Activated CD4-positive, alpha-beta T cell treated with anti-CD3 and anti-CD28 coated beads, Interleukin-2, amount 10 ng/mL, durations not matched to agents 24 days and 14 days (primary cell): Measurements from ENCODE around the gene WNT3A. TPM values are rescaled to one million over a fixed set of nuclear protein-coding genes. Genes with fewer than 3 reads are reported as not detected.

Experiments used
- DNase-seq: peaks from one replicate; pipeline ENCODE4 v3.0.0; 2022
- H3K27ac Mint-ChIP-seq: one replicate; pipeline ENCODE4 v1.8.0; 2022; ENCODE audit warnings: mild to moderate bottlenecking, mixed read lengths
- H3K27me3 Mint-ChIP-seq: one replicate; pipeline ENCODE4 v1.8.0; 2022; ENCODE audit warnings: mixed read lengths
- H3K36me3 Mint-ChIP-seq: one replicate; pipeline ENCODE4 v1.8.0; 2022; ENCODE audit warnings: low read depth, mild to moderate bottlenecking, mixed read lengths
- H3K4me1 Mint-ChIP-seq: one replicate; pipeline ENCODE4 v1.8.0; 2021; ENCODE audit warnings: mixed read lengths
- H3K4me3 Mint-ChIP-seq: one replicate; pipeline ENCODE4 v1.8.0; 2022; ENCODE audit warnings: mild to moderate bottlenecking, moderate library complexity, mixed read lengths
- H3K9me3 Mint-ChIP-seq: one replicate; pipeline ENCODE4 v1.8.0; 2021; ENCODE audit warnings: mixed read lengths
- intact Hi-C: fragments of 100-400 bp; cut with micrococcal nuclease; formaldehyde crosslinking; loops from one replicate; pipeline ENCODE4 v1.15.1; 2023
- total RNA-seq: library from RNA; stranded (reverse); gene quantifications from 2 replicates; pipeline ENCODE4 v1.2.3, GENCODE V29; 2022

The WNT3A gene
- total RNA-seq, 1 donor from 2014 or later = not detected

DNA sequence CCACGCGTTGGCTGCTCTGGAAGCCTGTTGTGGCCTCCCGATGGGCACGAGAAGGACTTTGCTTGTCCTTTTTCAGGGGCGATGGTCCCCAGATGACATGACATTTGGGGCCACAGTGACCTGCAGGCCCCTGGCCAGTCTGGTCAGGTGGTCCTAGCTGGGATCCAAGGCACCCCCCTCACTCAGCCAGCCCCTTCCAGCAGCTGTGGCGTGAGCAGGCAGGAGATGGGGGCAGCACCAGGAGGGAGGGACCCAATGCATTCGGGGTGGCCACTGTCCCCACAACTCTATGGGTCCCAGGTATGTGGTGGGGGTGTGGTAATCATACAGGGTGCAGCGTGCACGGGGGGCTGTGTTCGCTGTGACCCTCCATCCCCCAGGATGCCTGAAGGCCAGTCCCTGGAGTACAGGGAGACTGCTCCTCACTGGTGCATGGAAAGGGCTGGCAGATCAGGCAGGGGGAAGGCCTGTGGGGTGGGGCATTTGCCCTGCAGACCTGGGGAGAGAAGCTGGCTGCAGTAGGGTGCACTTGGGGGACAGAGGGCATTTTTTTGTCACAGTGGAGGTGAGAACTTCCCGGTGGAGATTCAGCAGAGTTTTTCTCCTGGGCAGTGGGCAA lies 31.7 kb downstream of the WNT3A start:
- intact Hi-C loops = no loop called here
- no peaks in the 10 kb centered on the region for H3K4me1 Mint-ChIP-seq
- H3K27me3 Mint-ChIP-seq = peaks cover 17% of the 10 kb centered on the region
- H3K4me3 Mint-ChIP-seq = no peak overlapping the region
- DNase-seq = no peak
- no peaks in the 10 kb centered on the region for H3K9me3 Mint-ChIP-seq
- no peaks in the 10 kb centered on the region for H3K36me3 Mint-ChIP-seq
- H3K27ac Mint-ChIP-seq = no peak overlapping the region

DNA sequence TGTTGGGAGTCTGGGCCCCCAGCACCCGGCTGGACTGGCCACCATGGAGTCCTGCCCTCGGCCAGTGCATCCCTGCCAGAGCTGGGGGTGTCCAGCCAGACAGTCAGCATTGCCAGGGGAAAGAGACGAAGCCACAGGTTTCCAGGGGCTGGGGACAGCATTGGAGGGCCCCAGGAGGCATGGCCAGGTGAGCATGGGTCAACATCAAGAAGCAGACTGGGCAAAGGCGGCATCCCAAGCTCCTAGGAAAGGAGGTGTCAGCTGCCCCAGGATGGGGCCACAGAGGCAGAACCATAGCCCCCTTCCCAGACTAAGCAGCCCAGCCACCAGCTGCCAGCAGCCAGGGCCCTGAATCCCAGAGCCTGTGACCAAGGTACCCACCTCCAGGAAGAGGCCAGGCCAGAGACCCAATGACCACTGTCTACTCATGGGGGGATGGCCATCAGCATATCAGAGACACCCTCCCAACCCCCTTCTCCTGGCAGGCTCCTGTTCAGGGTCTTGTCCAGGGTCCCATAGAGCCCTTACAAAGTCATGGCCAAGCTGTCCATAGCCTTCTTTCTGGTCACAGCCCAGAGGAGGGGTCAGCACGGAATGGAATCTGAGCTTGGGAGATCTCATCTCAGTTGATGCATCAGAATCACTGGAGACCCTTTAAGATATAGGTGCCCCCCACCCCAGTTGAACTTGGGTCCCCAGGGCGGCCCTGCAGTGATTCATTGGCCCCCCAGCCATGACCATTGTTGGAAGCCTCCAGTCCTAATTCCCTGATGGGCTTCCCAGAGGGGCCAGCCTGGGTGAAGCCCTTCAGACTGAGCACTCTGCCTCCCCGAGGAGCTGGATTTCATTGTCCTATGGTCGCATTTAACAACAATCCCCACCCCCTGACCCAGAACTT lies 32.5 kb downstream of the WNT3A start:
- Mint-ChIP-seq H3K9me3 (no peaks in the 10 kb centered on the region), H3K27ac (no peak overlapping the region), H3K4me1 (no peaks in the 10 kb centered on the region), H3K4me3 (no peak overlapping the region), H3K27me3 (peaks cover 16% of the 10 kb centered on the region), H3K36me3 (no peaks in the 10 kb centered on the region)
- intact Hi-C loops = no loop called here
- DNase-seq = no peak

DNA sequence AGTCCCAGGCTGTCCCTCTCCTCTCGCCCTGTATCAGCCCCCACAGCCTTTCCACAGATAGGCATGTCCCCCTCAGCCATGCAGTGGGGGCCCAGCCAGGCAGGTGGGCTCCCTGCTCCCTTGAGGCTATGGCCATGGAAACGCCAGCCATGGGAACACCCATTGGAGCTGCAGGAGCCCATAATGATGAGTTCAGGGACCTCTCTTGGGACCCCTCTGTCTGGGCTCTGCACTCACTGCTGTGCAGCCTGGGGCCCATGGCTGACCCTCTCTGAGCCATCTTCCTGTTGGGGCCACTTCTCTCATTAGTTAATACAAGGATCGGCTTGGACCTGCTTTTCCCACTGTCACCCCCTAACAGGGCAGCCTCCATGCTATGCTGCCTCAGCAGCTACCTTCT lies 33.2 kb downstream of the WNT3A start:
- no peak overlapping the region for H3K27ac Mint-ChIP-seq
- DNase-seq = no peak
- intact Hi-C loops = no loop called here
- no peak overlapping the region for H3K4me3 Mint-ChIP-seq
- no peaks in the 10 kb centered on the region for H3K4me1 Mint-ChIP-seq
- peaks cover 14% of the 10 kb centered on the region for H3K27me3 Mint-ChIP-seq
- H3K9me3 Mint-ChIP-seq = no peaks in the 10 kb centered on the region
- H3K36me3 Mint-ChIP-seq = no peaks in the 10 kb centered on the region

DNA sequence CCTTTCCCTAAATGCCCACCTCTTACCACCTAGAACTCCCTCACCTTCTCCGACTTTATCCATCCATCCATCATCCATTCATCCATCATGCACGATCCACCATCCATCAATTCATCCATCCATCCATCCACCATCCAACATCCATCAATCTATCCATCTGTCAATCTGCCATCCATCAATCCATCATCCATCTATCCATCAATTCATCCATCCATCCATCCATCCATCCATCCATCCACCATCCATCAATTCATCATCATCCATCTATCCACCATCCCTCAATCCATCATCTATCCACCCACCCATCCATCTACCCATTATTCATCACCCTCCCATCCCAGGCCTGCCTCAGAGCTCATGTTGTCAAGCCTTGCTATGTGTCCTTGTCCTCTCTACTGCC lies 34.5 kb downstream of the WNT3A start:
- Mint-ChIP-seq H3K36me3 (no peaks in the 10 kb centered on the region), H3K9me3 (peaks cover 2% of the 10 kb centered on the region), H3K4me3 (no peak overlapping the region), H3K27ac (no peak overlapping the region), H3K4me1 (no peaks in the 10 kb centered on the region), H3K27me3 (peaks cover 11% of the 10 kb centered on the region)
- intact Hi-C loops = no loop called here
- DNase-seq = no peak

DNA sequence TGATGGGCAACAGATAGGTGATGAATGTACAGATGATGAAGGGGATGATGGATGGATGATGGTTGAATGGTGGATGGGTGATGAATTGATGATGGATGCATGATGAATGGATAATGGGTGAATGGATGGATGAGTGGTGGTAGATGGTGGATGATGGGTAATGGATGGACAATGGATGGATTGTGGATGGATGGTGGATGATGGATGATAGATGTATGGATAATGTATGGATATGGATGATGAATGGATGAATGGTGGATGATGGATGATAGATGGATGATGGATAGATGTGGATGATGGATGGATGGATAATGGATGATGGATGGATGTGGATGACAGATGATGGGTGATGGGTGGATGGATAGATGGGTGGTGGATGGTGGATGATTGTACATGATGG lies 35.7 kb downstream of the WNT3A start:
- no peaks in the 10 kb centered on the region for H3K4me1 Mint-ChIP-seq
- no peak for DNase-seq
- intact Hi-C loops = no loop called here
- H3K27me3 Mint-ChIP-seq = peaks cover 5% of the 10 kb centered on the region
- H3K9me3 Mint-ChIP-seq = peaks cover 6% of the 10 kb centered on the region
- no peaks in the 10 kb centered on the region for H3K36me3 Mint-ChIP-seq
- no peak overlapping the region for H3K4me3 Mint-ChIP-seq
- no peak overlapping the region for H3K27ac Mint-ChIP-seq

DNA sequence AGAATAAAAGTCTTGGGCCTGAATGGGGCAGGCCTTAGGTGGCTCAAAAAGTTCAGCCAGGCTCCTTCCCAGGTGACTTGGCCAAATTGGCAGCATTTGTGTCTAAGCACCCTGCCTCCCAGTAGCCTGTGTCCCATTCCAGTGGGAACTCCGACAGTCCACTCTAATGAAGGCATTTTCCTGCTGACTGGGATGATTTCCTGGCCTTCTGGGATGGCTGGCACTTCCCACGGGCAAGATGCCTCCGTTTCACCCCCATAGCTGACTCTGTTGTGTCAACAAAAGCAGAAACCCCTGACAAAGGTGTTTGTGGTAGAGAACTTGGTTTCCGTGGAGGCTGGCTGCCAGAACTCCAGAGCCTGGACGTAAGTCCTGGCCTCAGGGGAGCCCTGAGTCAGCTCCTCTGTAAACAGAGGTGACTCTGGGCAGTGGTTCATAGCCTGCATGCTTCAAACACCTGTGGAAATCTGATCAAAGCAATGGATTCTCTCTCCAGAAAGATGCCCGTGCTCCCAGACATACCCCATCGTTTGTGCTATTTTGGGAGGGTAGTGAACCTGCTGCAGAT lies 36.6 kb downstream of the WNT3A start:
- no peak for DNase-seq
- Mint-ChIP-seq H3K4me1 (no peaks in the 10 kb centered on the region), H3K9me3 (peaks cover 6% of the 10 kb centered on the region), H3K27ac (no peak overlapping the region), H3K4me3 (no peak overlapping the region), H3K27me3 (peaks cover 4% of the 10 kb centered on the region), H3K36me3 (no peaks in the 10 kb centered on the region)
- intact Hi-C loops = no loop called here

DNA sequence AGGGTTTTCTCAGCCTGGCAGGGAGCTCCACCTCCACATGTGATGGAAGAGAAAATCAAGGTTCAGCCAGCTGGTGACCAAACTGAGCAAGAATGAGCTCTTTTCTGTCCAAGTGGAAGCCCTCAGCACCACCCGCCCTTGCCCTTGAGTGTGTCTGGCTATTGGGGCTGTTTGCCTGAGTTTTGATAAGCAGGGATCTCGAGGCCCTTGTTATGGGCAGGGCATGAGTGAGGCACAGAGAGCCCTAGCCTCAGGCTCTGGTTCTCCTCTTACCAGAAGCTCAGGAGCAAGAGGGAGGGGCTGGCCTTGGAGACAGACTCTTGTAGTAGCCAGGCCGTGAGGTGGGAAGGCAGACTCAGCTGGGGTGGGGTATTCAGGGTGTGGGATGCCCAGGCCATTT lies 38.2 kb downstream of the WNT3A start:
- H3K4me3 Mint-ChIP-seq = no peak overlapping the region
- no peaks in the 10 kb centered on the region for H3K36me3 Mint-ChIP-seq
- no peaks in the 10 kb centered on the region for H3K27me3 Mint-ChIP-seq
- intact Hi-C loops = no loop called here
- H3K4me1 Mint-ChIP-seq = no peaks in the 10 kb centered on the region
- no peak for DNase-seq
- H3K9me3 Mint-ChIP-seq = peaks cover 6% of the 10 kb centered on the region
- H3K27ac Mint-ChIP-seq = no peak overlapping the region

DNA sequence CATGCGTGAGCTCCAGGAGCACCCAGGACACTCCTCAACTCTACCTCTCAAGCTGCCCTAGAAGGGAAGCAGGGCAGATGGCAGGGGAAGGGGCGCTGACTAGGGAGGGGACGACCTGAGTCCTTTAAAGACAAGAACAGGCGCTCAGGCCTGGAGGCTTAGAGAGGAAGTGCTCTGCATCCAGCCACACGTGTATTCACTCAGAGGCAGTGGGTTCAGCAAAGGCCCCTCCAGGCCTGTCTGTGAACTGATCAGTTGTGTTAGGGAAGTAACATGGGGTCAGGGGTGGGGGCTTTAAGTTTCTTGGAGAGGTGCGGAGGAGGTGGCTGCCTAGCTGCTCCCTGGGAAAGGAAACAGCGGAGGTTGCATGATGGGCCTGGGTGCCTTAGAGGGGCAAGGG lies 38.6 kb downstream of the WNT3A start:
- no peaks in the 10 kb centered on the region for H3K36me3 Mint-ChIP-seq
- intact Hi-C loops = no loop called here

DNA sequence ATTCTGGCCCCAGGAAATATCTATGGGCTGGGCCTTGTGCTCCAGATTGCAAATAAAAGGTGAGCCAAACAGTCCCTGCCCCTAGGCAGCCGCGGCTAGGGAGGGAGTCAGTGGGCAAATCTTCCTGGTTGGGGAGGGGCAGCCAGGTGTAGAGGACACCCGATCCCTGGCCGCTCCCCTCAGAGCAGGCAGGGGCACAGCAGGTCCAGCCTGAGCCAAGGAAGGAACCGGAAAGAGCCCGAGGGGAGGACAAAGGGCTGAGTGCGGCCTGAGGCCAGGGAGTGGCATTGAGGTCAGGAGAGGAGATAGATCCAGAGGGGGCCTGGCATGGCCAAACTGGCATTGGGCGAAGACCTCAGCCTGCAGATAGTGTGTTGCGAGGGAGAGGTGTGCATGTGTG lies 39.1 kb downstream of the WNT3A start:
- H3K4me3 Mint-ChIP-seq = no peak overlapping the region
- no peak for DNase-seq
- no peaks in the 10 kb centered on the region for H3K4me1 Mint-ChIP-seq
- peaks cover 6% of the 10 kb centered on the region for H3K9me3 Mint-ChIP-seq
- no peaks in the 10 kb centered on the region for H3K36me3 Mint-ChIP-seq
- no peak overlapping the region for H3K27ac Mint-ChIP-seq
- intact Hi-C loops = no loop called here
- H3K27me3 Mint-ChIP-seq = peaks cover 3% of the 10 kb centered on the region

More for the DNA sequence above, 38.6 kb downstream of the WNT3A start:
- Mint-ChIP-seq H3K9me3 (peaks cover 6% of the 10 kb centered on the region), H3K27me3 (peaks cover 3% of the 10 kb centered on the region), H3K4me3 (no peak overlapping the region), H3K4me1 (no peaks in the 10 kb centered on the region), H3K27ac (no peak overlapping the region)
- DNase-seq = no peak

DNA sequence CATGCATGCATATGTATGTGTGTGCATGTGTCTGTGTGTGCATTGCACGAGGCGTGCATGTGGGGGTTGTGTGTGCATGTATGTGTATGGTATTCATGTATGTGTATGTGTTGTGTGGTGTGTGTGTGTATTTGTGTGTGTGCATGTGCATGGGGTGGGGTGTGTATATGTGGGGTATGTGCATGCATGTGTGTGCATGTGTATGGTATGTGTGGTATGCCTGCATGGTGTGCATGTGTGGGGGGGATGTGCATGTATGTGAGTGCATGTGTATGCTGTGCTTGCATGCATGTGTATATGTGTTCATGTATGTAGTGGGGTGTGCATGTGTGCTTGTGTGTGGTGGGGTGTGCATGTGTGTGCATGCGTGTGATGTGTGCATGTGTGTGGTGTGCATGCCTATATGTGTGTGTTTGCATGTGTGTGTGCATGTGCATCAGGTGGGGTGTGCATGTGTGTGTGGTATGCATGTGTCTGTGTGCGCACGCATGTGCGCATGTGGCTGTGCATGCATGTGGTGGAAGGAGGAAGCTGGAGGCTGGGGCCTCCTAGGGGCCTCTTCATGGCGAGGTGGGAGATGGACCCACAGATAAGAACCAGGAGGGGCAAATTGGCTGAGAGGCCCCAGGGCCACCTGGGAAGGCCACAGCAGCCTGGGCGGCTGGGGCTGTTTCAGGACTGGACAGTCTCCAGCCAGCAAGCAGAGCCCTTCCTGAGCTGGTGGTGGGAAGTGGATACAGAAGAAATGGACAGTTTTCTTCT lies 39.8 kb downstream of the WNT3A start:
- Mint-ChIP-seq H3K9me3 (peaks cover 6% of the 10 kb centered on the region), H3K4me3 (no peak overlapping the region), H3K27ac (no peak overlapping the region), H3K27me3 (peaks cover 3% of the 10 kb centered on the region), H3K36me3 (no peaks in the 10 kb centered on the region), H3K4me1 (no peaks in the 10 kb centered on the region)
- intact Hi-C loops = no loop called here
- DNase-seq = no peak

DNA sequence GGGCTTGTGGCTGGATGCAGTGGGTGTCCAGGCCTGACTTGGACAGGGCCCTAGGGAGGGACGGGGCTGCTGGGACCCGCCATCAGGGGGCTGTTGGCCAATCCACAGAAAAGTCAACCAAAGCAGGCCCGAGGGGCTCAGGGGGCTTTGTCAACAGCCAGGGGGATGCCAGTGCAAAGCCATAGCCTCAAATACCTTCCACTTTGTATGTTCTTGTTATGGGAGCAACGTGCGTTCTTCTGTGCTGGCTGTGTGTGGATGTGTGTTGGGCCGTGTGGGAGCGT lies 40.3 kb downstream of the WNT3A start:
- no peak overlapping the region for H3K27ac Mint-ChIP-seq
- intact Hi-C loops = no loop called here
- peaks cover 3% of the 10 kb centered on the region for H3K27me3 Mint-ChIP-seq
- no peaks in the 10 kb centered on the region for H3K36me3 Mint-ChIP-seq
- H3K9me3 Mint-ChIP-seq = peaks cover 6% of the 10 kb centered on the region
- DNase-seq = no peak
- H3K4me3 Mint-ChIP-seq = no peak overlapping the region
- H3K4me1 Mint-ChIP-seq = no peaks in the 10 kb centered on the region

DNA sequence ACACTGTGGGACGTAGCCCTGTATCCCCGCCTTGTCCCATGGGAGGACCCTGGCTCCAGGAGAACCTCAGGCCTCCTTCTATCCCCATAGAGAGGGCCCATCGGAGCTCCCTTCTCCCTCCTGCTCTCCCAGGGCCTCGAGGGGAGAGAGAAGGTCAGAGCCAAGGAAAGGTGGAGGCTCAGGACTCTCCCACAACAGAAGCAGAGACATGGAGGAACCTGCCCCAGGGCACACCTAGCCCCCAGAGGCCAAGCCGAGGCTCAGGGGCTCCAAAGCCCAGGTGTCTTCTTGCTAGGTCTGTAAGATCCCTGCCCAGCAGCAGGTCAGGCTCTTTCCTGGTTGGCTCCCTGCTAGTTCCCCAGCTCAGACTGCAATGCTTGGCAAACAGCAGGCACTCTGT lies 41.3 kb downstream of the WNT3A start:
- H3K9me3 Mint-ChIP-seq = peaks cover 6% of the 10 kb centered on the region
- H3K36me3 Mint-ChIP-seq = no peaks in the 10 kb centered on the region
- DNase-seq = no peak
- intact Hi-C loops = no loop called here
- no peaks in the 10 kb centered on the region for H3K4me1 Mint-ChIP-seq
- H3K27me3 Mint-ChIP-seq = peaks cover 8% of the 10 kb centered on the region
- H3K27ac Mint-ChIP-seq = no peak overlapping the region
- H3K4me3 Mint-ChIP-seq = no peak overlapping the region

DNA sequence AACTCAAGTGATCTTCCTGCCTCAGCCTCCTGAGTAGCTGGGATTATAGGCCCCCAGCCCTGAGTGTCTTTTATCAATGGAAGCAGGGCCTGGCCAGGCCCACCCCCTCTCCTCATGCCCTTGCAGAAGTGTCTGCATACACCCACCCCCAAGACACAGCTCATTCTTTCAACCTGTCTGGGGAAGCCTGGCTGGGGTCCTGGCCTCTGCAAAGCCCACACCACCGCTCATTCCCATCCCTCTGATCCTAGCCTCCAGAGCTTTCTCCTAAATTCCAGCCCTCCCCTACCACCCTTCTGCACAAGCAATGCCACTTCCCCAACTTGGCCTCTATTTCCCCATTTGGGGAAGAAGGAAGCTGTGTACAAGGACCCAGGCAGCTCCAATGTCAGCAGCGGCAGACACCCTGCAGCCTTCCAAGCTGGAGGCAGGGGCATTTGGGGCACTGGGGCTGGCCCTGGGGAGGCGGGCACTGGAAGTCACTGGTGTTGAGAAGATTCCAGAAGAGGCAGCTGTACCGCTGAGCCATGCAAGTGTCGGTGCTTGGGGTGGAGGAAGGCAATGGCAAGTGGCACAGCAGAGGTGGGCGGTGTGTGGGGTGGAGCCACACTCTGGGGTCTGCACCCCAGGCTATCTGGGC lies 42.0 kb downstream of the WNT3A start:
- intact Hi-C loops = no loop called here
- H3K4me3 Mint-ChIP-seq = no peak overlapping the region
- no peak overlapping the region for H3K27ac Mint-ChIP-seq
- H3K27me3 Mint-ChIP-seq = peaks cover 11% of the 10 kb centered on the region
- no peaks in the 10 kb centered on the region for H3K36me3 Mint-ChIP-seq
- DNase-seq = no peak
- no peaks in the 10 kb centered on the region for H3K4me1 Mint-ChIP-seq
- peaks cover 6% of the 10 kb centered on the region for H3K9me3 Mint-ChIP-seq
